Neural cell (in vitro differentiated cells): ENCODE data around the gene CDK13. TPM values are rescaled to one million over a fixed set of nuclear protein-coding genes. Genes with fewer than 3 reads are reported as not detected.

Source experiments
- H2AFZ ChIP-seq: fragments of 200-600, 300-800 bp; sonication (generic), shearing (Covaris generic); 2 replicates; pipeline ENCODE4 v1.6.0; 2014; ENCODE audit warnings: low read depth, mild to moderate bottlenecking, antibody characterized with exemption, low read length, moderate library complexity
- H3F3A ChIP-seq: fragments of 200-600 bp; shearing (Covaris generic); 2 replicates; pipeline ENCODE4 v1.6.1; 2016; ENCODE audit warnings: mild to moderate bottlenecking, moderate library complexity, mixed read lengths, antibody characterized with exemption, low read length; ENCODE audit not compliant: insufficient read depth, poor library complexity, severe bottlenecking
- H3K27ac ChIP-seq: fragments of 200-600, 300-800 bp; sonication (generic), shearing (Covaris generic); 2 replicates; pipeline ENCODE4 v1.5.1; 2014; ENCODE audit warnings: mild to moderate bottlenecking, low read length, moderate library complexity
- H3K27me3 ChIP-seq: fragments of 300-800, 200-600 bp; sonication (generic), shearing (Covaris generic); 2 replicates; pipeline ENCODE4 v1.6.0; 2014; ENCODE audit warnings: mild to moderate bottlenecking, low read depth, low read length, moderate library complexity; ENCODE audit not compliant: insufficient read depth
- H3K36me3 ChIP-seq: fragments of 300-800, 200-600 bp; sonication (generic), shearing (Covaris generic); 2 replicates; pipeline ENCODE4 v1.5.1; 2014; ENCODE audit warnings: mild to moderate bottlenecking, antibody characterized with exemption, low read length, moderate library complexity; ENCODE audit not compliant: insufficient read depth
- H3K4me2 ChIP-seq: fragments of 300-800, 200-600 bp; sonication (generic), shearing (Covaris generic); 2 replicates; pipeline ENCODE4 v1.6.0; 2014; ENCODE audit warnings: mild to moderate bottlenecking, low read length
- H3K4me3 ChIP-seq: fragments of 300-800, 200-600 bp; sonication (generic), shearing (Covaris generic); 2 replicates; pipeline ENCODE4 v1.5.1; 2014; ENCODE audit warnings: mild to moderate bottlenecking, low read length, moderate library complexity
- H3K79me2 ChIP-seq: fragments of 200-600 bp; shearing (Covaris generic); replicated peaks from 2 replicates; pipeline ENCODE4 v1.6.0; 2014; ENCODE audit warnings: mild to moderate bottlenecking, low read length, moderate library complexity; ENCODE audit not compliant: insufficient read depth
- H3K9ac ChIP-seq: fragments of 300-800, 200-600 bp; sonication (generic), shearing (Covaris generic); 2 replicates; pipeline ENCODE4 v1.6.1; 2016; ENCODE audit warnings: mild to moderate bottlenecking, low read length, mixed read lengths
- H3K9me2 ChIP-seq: fragments of 200-600 bp; shearing (Covaris generic); 2 replicates; pipeline ENCODE4 v1.6.1; 2016; ENCODE audit warnings: mild to moderate bottlenecking, low read length, mixed read lengths; ENCODE audit not compliant: insufficient read depth
- H3K9me3 ChIP-seq: fragments of 200-600, 300-800 bp; sonication (generic), shearing (Covaris generic); 2 replicates; pipeline ENCODE4 v1.6.1; 2016; ENCODE audit warnings: mild to moderate bottlenecking, mixed run types, low read length, moderate library complexity, mixed read lengths
- H4K20me1 ChIP-seq: fragments of 200-600 bp; shearing (Covaris generic); 2 replicates; pipeline ENCODE4 v1.6.1; 2016; ENCODE audit warnings: mild to moderate bottlenecking, mixed run types; ENCODE audit not compliant: insufficient read depth
- CTCF ChIP-seq: fragments of 450-650 bp; IDR thresholded peaks from 2 replicates; pipeline ENCODE4 v1.5.1; 2014; ENCODE audit warnings: antibody characterized with exemption, mild to moderate bottlenecking, moderate library complexity; ENCODE audit not compliant: poor library complexity, severe bottlenecking
- EP300 ChIP-seq: fragments of 450-650 bp; conservative IDR thresholded peaks from 2 replicates; pipeline ENCODE4 v1.6.1; 2014; ENCODE audit warnings: antibody characterized with exemption, mild to moderate bottlenecking, moderate library complexity; ENCODE audit not compliant: poor library complexity, severe bottlenecking
- EZH2 ChIP-seq: fragments of 200-600, 300-800 bp; shearing (Covaris generic), sonication (generic); IDR thresholded peaks from 2 replicates; pipeline ENCODE4 v1.6.1; 2014; ENCODE audit warnings: antibody characterized with exemption, low read length, borderline replicate concordance, mild to moderate bottlenecking; ENCODE audit not compliant: insufficient read depth, poor library complexity, severe bottlenecking
- MXI1 ChIP-seq: fragments of 450-650 bp; conservative IDR thresholded peaks from 2 replicates; pipeline ENCODE4 v1.6.1; 2014; ENCODE audit warnings: antibody characterized with exemption, mild to moderate bottlenecking; ENCODE audit not compliant: poor library complexity, severe bottlenecking
- POLR2AphosphoS5 ChIP-seq: IDR thresholded peaks from 2 replicates; pipeline ENCODE4 v1.6.1; 2012
- RAD21 ChIP-seq: fragments of 450-650 bp; conservative IDR thresholded peaks from 2 replicates; pipeline ENCODE4 v1.6.1; 2014; ENCODE audit warnings: antibody characterized with exemption, mild to moderate bottlenecking, moderate library complexity
- REST ChIP-seq: IDR thresholded peaks from 2 replicates; pipeline ENCODE4 v1.6.1; 2012; ENCODE audit warnings: borderline replicate concordance
- SMC3 ChIP-seq: fragments of 450-650 bp; conservative IDR thresholded peaks from 2 replicates; pipeline ENCODE4 v1.6.1; 2014; ENCODE audit warnings: antibody characterized with exemption, mild to moderate bottlenecking, moderate library complexity; ENCODE audit not compliant: poor library complexity
- TAF1 ChIP-seq: IDR thresholded peaks from 2 replicates; pipeline ENCODE4 v1.6.1; 2012; ENCODE audit warnings: low read depth
- polyA plus RNA-seq: library from polyadenylated mRNA; depleted of rRNA; stranded (reverse); fragments of >200 nt; gene quantifications from 2 replicates; pipeline ENCODE4 v1.2.3, GENCODE V29; 2014

CDK13 gene
- polyA plus RNA-seq, 1 donor from 2014 or later = 27.0 TPM

DNA sequence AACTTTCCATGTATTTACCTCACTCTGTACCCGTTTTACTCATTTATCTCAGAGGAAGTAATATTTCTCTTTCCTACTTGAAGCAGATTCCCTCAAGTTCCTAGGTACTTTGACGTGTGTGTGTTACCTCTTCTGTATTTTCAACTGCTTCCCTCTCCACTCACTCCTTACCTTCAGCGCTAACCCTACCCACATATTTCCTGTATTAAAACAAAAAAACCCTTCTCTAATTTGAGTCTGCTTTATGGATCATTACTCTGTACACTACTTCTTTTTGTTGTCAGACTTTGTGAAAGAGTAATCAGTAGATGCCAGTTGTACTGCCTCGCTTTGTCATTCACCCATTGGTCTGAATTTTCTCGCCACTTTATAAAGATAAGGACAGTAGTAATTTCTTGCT lies 74.0 kb downstream of the CDK13 start:
- TF ChIP-seq SMC3 = no peak
- TF ChIP-seq REST = no peak
- no peak for TF ChIP-seq EP300
- TF ChIP-seq EZH2 = no peak
- no peak for TF ChIP-seq POLR2AphosphoS5
- no peak for TF ChIP-seq CTCF
- TF ChIP-seq MXI1 = no peak
- no peak for TF ChIP-seq RAD21
- no peak for TF ChIP-seq TAF1
- Histone ChIP-seq H3K79me2 (peaks cover 2% of the 10 kb centered on the region), H3K4me2 (no peak overlapping the region), H4K20me1 (no peaks in the 10 kb centered on the region), H3F3A (no peaks in the 10 kb centered on the region), H3K27me3 (no peaks in the 10 kb centered on the region), H3K9ac (no peak overlapping the region), H3K9me2 (no peaks in the 10 kb centered on the region), H3K27ac (no peak overlapping the region), H3K9me3 (no peaks in the 10 kb centered on the region), H3K4me3 (no peak overlapping the region), H2AFZ (no peak overlapping the region), H3K36me3 (peaks cover under 1% of the 10 kb centered on the region)

- H3K4me2 ChIP-seq = no peak overlapping the region
- H3F3A ChIP-seq = no peaks in the 10 kb centered on the region
- no peak overlapping the region for H3K4me3 ChIP-seq
- no peak overlapping the region for H3K9ac ChIP-seq
- H3K36me3 ChIP-seq = no peaks in the 10 kb centered on the region
- H3K27me3 ChIP-seq = no peaks in the 10 kb centered on the region
- H3K79me2 ChIP-seq = peaks cover 2% of the 10 kb centered on the region
- H3K9me3 ChIP-seq = no peaks in the 10 kb centered on the region
- H2AFZ ChIP-seq = no peak overlapping the region
- no peaks in the 10 kb centered on the region for H4K20me1 ChIP-seq
- no peak overlapping the region for H3K27ac ChIP-seq
- TF ChIP-seq SMC3 = no peak
- no peak for TF ChIP-seq RAD21
- TF ChIP-seq REST = no peak
- TF ChIP-seq CTCF = no peak
- no peak for TF ChIP-seq TAF1
- no peak for TF ChIP-seq POLR2AphosphoS5
- no peak for TF ChIP-seq MXI1
- no peak for TF ChIP-seq EZH2
- no peak for TF ChIP-seq EP300
- H3K9me2 ChIP-seq = no peaks in the 10 kb centered on the region
These were observed 74.8 kb downstream of the CDK13 start for GRCh38 chr7:40024841-40025240.
